ENCODE results near the gene PTPRD. TPM values are rescaled to one million over a fixed set of nuclear protein-coding genes. Genes with fewer than 3 reads are reported as not detected.

PTPRD gene
- total RNA-seq, 2 donors from 2014 or later, result 97.4 to 101 TPM

- Histone ChIP-seq H3K36me3 (ENCODE audit: control insufficient read depth, insufficient read depth, low read length) (no peaks in the 10 kb centered on the region), H3K9me3 (ENCODE audit: control insufficient read depth, low read length) (no peaks in the 10 kb centered on the region), H3K27me3 (ENCODE audit: control insufficient read depth, insufficient read depth, low read length, poor library complexity, severe bottlenecking) (no peaks in the 10 kb centered on the region), H3K4me3 (ENCODE audit: low read length) (no peak overlapping the region), H3K9ac (ENCODE audit: extremely low read depth, low read length, poor library complexity, severe bottlenecking) (no peak overlapping the region), H3K27ac (ENCODE audit: low read depth, low read length) (no peak overlapping the region), H3K4me1 (ENCODE audit: control insufficient read depth, insufficient read depth, low read length) (no peaks in the 10 kb centered on the region)
- WGBS, 2 experiments (ENCODE audit: insufficient coverage in 1 of 2, insufficient read length in 1 of 2), result 90 to 91% methylated on average over 2 to 4 of the region's 4 CpGs
- TF ChIP-seq, protein P1, sequence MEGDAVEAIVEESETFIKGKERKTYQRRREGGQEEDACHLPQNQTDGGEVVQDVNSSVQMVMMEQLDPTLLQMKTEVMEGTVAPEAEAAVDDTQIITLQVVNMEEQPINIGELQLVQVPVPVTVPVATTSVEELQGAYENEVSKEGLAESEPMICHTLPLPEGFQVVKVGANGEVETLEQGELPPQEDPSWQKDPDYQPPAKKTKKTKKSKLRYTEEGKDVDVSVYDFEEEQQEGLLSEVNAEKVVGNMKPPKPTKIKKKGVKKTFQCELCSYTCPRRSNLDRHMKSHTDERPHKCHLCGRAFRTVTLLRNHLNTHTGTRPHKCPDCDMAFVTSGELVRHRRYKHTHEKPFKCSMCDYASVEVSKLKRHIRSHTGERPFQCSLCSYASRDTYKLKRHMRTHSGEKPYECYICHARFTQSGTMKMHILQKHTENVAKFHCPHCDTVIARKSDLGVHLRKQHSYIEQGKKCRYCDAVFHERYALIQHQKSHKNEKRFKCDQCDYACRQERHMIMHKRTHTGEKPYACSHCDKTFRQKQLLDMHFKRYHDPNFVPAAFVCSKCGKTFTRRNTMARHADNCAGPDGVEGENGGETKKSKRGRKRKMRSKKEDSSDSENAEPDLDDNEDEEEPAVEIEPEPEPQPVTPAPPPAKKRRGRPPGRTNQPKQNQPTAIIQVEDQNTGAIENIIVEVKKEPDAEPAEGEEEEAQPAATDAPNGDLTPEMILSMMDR (conservative IDR thresholded peaks at IDR 0.05), result no peak
- no peaks in the 10 kb centered on the region for H3K9me3 Mint-ChIP-seq
- no peaks in the 10 kb centered on the region for H3K27me3 Mint-ChIP-seq (ENCODE audit: insufficient read depth)
- peaks cover 5% of the 10 kb centered on the region for H3K4me1 Mint-ChIP-seq
- DNase-seq, result no peak
- no peak overlapping the region for H3K4me3 Mint-ChIP-seq
- no peak overlapping the region for H3K27ac Mint-ChIP-seq
- H3K36me3 Mint-ChIP-seq (ENCODE audit: low read depth), result no peaks in the 10 kb centered on the region
Measured at GRCh38 chr9:9747787-9748186, 865.0 kb downstream of the PTPRD start.

- H3K27me3 Mint-ChIP-seq (ENCODE audit: insufficient read depth), result no peaks in the 10 kb centered on the region
- no peak overlapping the region for H3K4me3 Mint-ChIP-seq
- TF ChIP-seq, protein P1 (conservative IDR thresholded peaks at IDR 0.05), result no peak
- H3K9me3 Mint-ChIP-seq, result no peaks in the 10 kb centered on the region
- 56 to 83% methylated on average over 1 of the region's 1 CpG for WGBS, 2 experiments (ENCODE audit: insufficient coverage in 1 of 2, insufficient read length in 1 of 2)
- peaks cover 5% of the 10 kb centered on the region for H3K4me1 Mint-ChIP-seq
- Histone ChIP-seq H3K27me3 (ENCODE audit: control insufficient read depth, insufficient read depth, low read length, poor library complexity, severe bottlenecking) (no peaks in the 10 kb centered on the region), H3K9me3 (ENCODE audit: control insufficient read depth, low read length) (no peaks in the 10 kb centered on the region), H3K4me3 (ENCODE audit: low read length) (no peak overlapping the region), H3K27ac (ENCODE audit: low read depth, low read length) (no peak overlapping the region), H3K4me1 (ENCODE audit: control insufficient read depth, insufficient read depth, low read length) (no peaks in the 10 kb centered on the region), H3K9ac (ENCODE audit: extremely low read depth, low read length, poor library complexity, severe bottlenecking) (no peak overlapping the region), H3K36me3 (ENCODE audit: control insufficient read depth, insufficient read depth, low read length) (no peaks in the 10 kb centered on the region)
- DNase-seq, result no peak
- no peak overlapping the region for H3K27ac Mint-ChIP-seq
- no peaks in the 10 kb centered on the region for H3K36me3 Mint-ChIP-seq (ENCODE audit: low read depth)
Measured at GRCh38 chr9:9746826-9747225, 866.0 kb downstream of the PTPRD start.

- peaks cover 5% of the 10 kb centered on the region for H3K4me1 Mint-ChIP-seq
- Histone ChIP-seq H3K36me3 (ENCODE audit: control insufficient read depth, insufficient read depth, low read length) (no peaks in the 10 kb centered on the region), H3K27ac (ENCODE audit: low read depth, low read length) (no peak overlapping the region), H3K9ac (ENCODE audit: extremely low read depth, low read length, poor library complexity, severe bottlenecking) (no peak overlapping the region), H3K27me3 (ENCODE audit: control insufficient read depth, insufficient read depth, low read length, poor library complexity, severe bottlenecking) (no peaks in the 10 kb centered on the region), H3K4me3 (ENCODE audit: low read length) (no peak overlapping the region), H3K4me1 (ENCODE audit: control insufficient read depth, insufficient read depth, low read length) (no peaks in the 10 kb centered on the region), H3K9me3 (ENCODE audit: control insufficient read depth, low read length) (no peaks in the 10 kb centered on the region)
- DNase-seq, result no peak
- no peak overlapping the region for H3K27ac Mint-ChIP-seq
- TF ChIP-seq, protein P1 (conservative IDR thresholded peaks at IDR 0.05), result no peak
- WGBS, 2 experiments (ENCODE audit: insufficient coverage in 1 of 2, insufficient read length in 1 of 2), result 92 to 98% methylated on average over 4 to 7 of the region's 7 CpGs
- H3K9me3 Mint-ChIP-seq, result no peaks in the 10 kb centered on the region
- H3K4me3 Mint-ChIP-seq, result no peak overlapping the region
- H3K36me3 Mint-ChIP-seq (ENCODE audit: low read depth), result no peaks in the 10 kb centered on the region
- H3K27me3 Mint-ChIP-seq (ENCODE audit: insufficient read depth), result no peaks in the 10 kb centered on the region
Measured at GRCh38 chr9:9743822-9744221, 869.0 kb downstream of the PTPRD start.

All from endodermal cell (in vitro differentiated cells).